ENCODE measurements around the gene ID3. TPM values are rescaled to one million over a fixed set of nuclear protein-coding genes. Genes with fewer than 3 reads are reported as not detected.

ID3 gene
- total RNA-seq, 1 experiment from 2014 or later: 119 TPM

DNA sequence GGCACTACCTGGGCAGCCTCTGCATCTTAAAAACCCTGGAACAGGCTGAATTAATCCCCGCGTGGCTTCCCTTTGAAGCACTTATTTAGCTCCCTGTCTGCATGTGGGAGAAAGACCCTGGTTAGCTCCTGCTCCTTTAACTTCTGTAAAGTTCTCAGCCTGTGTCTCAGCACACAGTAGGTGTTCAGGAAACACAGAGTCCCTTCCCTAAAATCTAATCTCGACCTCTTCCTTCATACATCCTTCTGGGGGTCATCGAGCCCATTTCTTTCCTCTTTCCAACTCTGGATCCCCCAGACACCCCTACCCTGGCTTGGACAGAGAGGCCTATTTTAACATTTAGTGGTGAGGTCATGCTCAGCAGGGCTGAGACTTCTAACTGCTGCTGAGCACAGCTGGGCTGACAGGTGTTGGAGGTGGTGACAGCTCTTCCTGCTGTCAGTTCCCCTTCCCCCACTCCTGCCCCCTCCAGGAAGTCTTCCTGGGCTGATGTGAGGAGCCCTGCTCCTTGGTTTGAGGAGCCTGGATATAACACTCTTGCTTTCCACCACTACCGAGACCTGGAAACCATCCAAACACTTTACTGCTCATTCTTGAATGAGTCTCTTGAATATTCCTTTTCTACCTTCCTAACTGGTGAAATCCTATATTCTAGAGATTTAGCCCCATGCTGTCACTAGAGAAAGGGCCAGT, 33.6 kb downstream of the ID3 start:
- H3K9me3 ChIP-seq (ENCODE audit: control insufficient read depth, low read depth, low read length): no peaks in the 10 kb centered on the region
- peaks cover under 1% of the 10 kb centered on the region for H3K23me2 ChIP-seq (ENCODE audit: insufficient read length, low read depth, low read length, poor library complexity, severe bottlenecking)
- no peaks in the 10 kb centered on the region for H3K4me1 ChIP-seq (ENCODE audit: insufficient read depth, low read length)
- no peak overlapping the region for H2AFZ ChIP-seq (ENCODE audit: low read length)
- no peak overlapping the region for H3K4ac ChIP-seq (ENCODE audit: low read depth, low read length)
- H2BK5ac ChIP-seq (ENCODE audit: insufficient read length, low read length): no peak overlapping the region
- no peak overlapping the region for H4K91ac ChIP-seq (ENCODE audit: insufficient read length, low read depth, low read length)
- no peaks in the 10 kb centered on the region for H3K79me1 ChIP-seq (ENCODE audit: insufficient read depth, low read depth, low read length, poor library complexity, severe bottlenecking)
- no peak for DNase-seq
- H2BK12ac ChIP-seq (ENCODE audit: insufficient read length, low read depth, low read length): no peak overlapping the region
- no peak overlapping the region for H3K27ac ChIP-seq (ENCODE audit: insufficient read length, low read depth, low read length)
- H3K4me1 Mint-ChIP-seq: peaks cover 17 to 35% of the 10 kb centered on the region in 2 experiments
- no peaks in the 10 kb centered on the region for H3K9me3 Mint-ChIP-seq
- no peak overlapping the region for H3T11ph ChIP-seq (ENCODE audit: low read length)
- no peak overlapping the region for H3K18ac ChIP-seq (ENCODE audit: insufficient read length, low read depth, low read length)
- no peak overlapping the region for H3K56ac ChIP-seq (ENCODE audit: insufficient read length, low read depth, low read length)
- 0 out of 5 replicates have a peak overlapping the region, but pooled peaks of 1 of the 2 experiments have one; percentile 5 for H3K4me3 Mint-ChIP-seq
- H3K4me2 ChIP-seq (ENCODE audit: insufficient read depth, insufficient read length, low read length): no peak overlapping the region
- no peak overlapping the region for H4K8ac ChIP-seq (replicated peaks; ENCODE audit: insufficient read length, low read depth, low read length)
- H3K79me2 ChIP-seq (ENCODE audit: insufficient read depth, low read length): no peaks in the 10 kb centered on the region
- H3K9ac ChIP-seq (ENCODE audit: extremely low read depth, insufficient read length, low read length): no peak overlapping the region
- H3K27me3 Mint-ChIP-seq (ENCODE audit: low read depth): peaks cover 23% of the 10 kb centered on the region
- H3K14ac ChIP-seq (ENCODE audit: insufficient read depth, low read length): no peak overlapping the region
- TF ChIP-seq, protein P1, sequence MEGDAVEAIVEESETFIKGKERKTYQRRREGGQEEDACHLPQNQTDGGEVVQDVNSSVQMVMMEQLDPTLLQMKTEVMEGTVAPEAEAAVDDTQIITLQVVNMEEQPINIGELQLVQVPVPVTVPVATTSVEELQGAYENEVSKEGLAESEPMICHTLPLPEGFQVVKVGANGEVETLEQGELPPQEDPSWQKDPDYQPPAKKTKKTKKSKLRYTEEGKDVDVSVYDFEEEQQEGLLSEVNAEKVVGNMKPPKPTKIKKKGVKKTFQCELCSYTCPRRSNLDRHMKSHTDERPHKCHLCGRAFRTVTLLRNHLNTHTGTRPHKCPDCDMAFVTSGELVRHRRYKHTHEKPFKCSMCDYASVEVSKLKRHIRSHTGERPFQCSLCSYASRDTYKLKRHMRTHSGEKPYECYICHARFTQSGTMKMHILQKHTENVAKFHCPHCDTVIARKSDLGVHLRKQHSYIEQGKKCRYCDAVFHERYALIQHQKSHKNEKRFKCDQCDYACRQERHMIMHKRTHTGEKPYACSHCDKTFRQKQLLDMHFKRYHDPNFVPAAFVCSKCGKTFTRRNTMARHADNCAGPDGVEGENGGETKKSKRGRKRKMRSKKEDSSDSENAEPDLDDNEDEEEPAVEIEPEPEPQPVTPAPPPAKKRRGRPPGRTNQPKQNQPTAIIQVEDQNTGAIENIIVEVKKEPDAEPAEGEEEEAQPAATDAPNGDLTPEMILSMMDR (conservative IDR thresholded peaks at IDR 0.05): no peak
- no peak overlapping the region for H2BK15ac ChIP-seq (ENCODE audit: low read depth, low read length)
- no peak overlapping the region for H2AK5ac ChIP-seq (ENCODE audit: insufficient read length, low read length)
- H3K27ac Mint-ChIP-seq: no peak overlapping the region
- H2BK120ac ChIP-seq (ENCODE audit: low read depth, low read length, poor library complexity, severe bottlenecking): no peak overlapping the region
- peaks cover 3% of the 10 kb centered on the region for H4K20me1 ChIP-seq (ENCODE audit: control insufficient read depth, insufficient read depth, insufficient read length)
- H2BK20ac ChIP-seq (ENCODE audit: low read depth, low read length, poor library complexity, severe bottlenecking): no peak overlapping the region
- H3K36me3 Mint-ChIP-seq (ENCODE audit: insufficient read depth in 1 of 3, low read depth in 3 of 3): peaks cover 7 to 12% (median 9%) of the 10 kb centered on the region in 3 experiments; a peak in 5 of 7 replicates
- no peak overlapping the region for H4K5ac ChIP-seq (ENCODE audit: insufficient read length, low read depth, low read length)
- H3K23ac ChIP-seq (ENCODE audit: insufficient read length, low read depth, low read length): no peak overlapping the region
- no CpG with 5 or more reads among the region's 5 CpGs for WGBS (ENCODE audit: extremely low coverage, insufficient read length, low lambda C conversion rate)
- H3K27me3 ChIP-seq (ENCODE audit: insufficient read depth, low read length): peaks cover 4% of the 10 kb centered on the region; the same call in 1 of the 2 replicates
